GM18870 (cell line): ENCODE measurements around the gene CYP2C9.

Source experiments
- ATAC-seq: cut with Tn5 transposase; IDR thresholded peaks from one replicate; pipeline ENCODE4 v1.9.1; 2021; ENCODE audit warnings: moderate library complexity; ENCODE audit not compliant: unreplicated experiment

Gene CYP2C9

GRCh38 chr10:95035332-95036295 lies 97.2 kb downstream of the CYP2C9 start:
- no peak for ATAC-seq

DNA sequence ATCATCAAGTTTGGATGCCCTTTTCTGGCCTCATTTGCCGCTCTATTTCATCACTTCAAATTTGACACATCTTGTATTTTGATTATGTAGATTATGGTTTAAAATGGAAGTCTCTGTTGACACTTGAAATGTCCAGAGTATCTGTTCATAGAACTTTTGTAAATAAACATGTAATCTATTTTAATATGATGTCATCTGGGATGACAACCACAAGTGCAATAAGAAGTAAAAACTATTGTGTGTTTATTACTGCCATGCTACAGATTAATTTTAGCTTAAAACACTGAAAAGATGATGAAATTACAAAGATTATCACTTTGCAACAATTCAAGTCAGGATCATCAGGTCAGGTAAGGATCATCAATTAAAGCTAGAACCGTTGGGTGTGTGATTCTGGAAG lies 100.8 kb downstream of the CYP2C9 start:
- ATAC-seq, result no peak
